Hippocampal formation (tissue), 2 donors: Measurements from ENCODE around the gene USP53.
A peak's percentile ranks its signal among the peaks of the same experiment; 100 is the strongest.
"Not testable (repeated sequence)": the region's sequence is repeated elsewhere in the genome, so short reads cannot be mapped to it uniquely, and the experiment has no call there.

Experiments
- DNase-seq, 2 donors: peaks; one replicate each; lab custom pipeline; 2025; lab: John Stamatoyannopoulos, UW

USP53 gene

GRCh38 chr4:119212234-119212963, at the start of gene USP53:
Gene USP53, plus strand, starts transcription at chr4:119212713. Its CDS starts 27,047 bp downstream, at chr4:119239760.
- DNase-seq: peak; percentile 76 to 86

- DNase-seq: no peak
Observed at GRCh38 chr4:119165767-119166166, 46.7 kb upstream of the USP53 start.

GRCh38 chr4:119170195-119170594, 42.3 kb upstream of the USP53 start:
- no peak for DNase-seq

GRCh38 chr4:119172223-119172622, 40.3 kb upstream of the USP53 start:
- no peak for DNase-seq

GRCh38 chr4:119173729-119174361, 38.7 kb upstream of the USP53 start:
- not testable (repeated sequence) for DNase-seq

- DNase-seq: no peak
Observed at GRCh38 chr4:119179011-119179410, 33.5 kb upstream of the USP53 start.

- DNase-seq: no peak
Observed at GRCh38 chr4:119184128-119184527, 28.4 kb upstream of the USP53 start.

- DNase-seq: no peak
Observed at GRCh38 chr4:119189638-119190037, 22.9 kb upstream of the USP53 start.

GRCh38 chr4:119190354-119190753, 22.2 kb upstream of the USP53 start:
- no peak for DNase-seq

GRCh38 chr4:119191505-119191904, 21.0 kb upstream of the USP53 start:
- DNase-seq: no peak

GRCh38 chr4:119197772-119198212, 14.7 kb upstream of the USP53 start:
- DNase-seq: no peak

- DNase-seq: peak in 1 of 2 donors; percentile 28
Observed at GRCh38 chr4:119204916-119205315, 7.6 kb upstream of the USP53 start.

GRCh38 chr4:119205690-119206089, 6.8 kb upstream of the USP53 start:
- DNase-seq: no peak

- no peak for DNase-seq
Observed at GRCh38 chr4:119206178-119206577, 6.3 kb upstream of the USP53 start.

- DNase-seq: no peak
Observed at GRCh38 chr4:119207051-119207450, 5.5 kb upstream of the USP53 start.

GRCh38 chr4:119209077-119209476, 3.4 kb upstream of the USP53 start:
- DNase-seq: no peak

GRCh38 chr4:119209586-119209985, 2.9 kb upstream of the USP53 start:
- DNase-seq: no peak

- no peak for DNase-seq
Observed at GRCh38 chr4:119210775-119211174, 1.7 kb upstream of the USP53 start.

GRCh38 chr4:119211867-119212233, 663 bp upstream of the USP53 start:
- no peak for DNase-seq

- DNase-seq: peak; percentile 44 to 54
Observed at GRCh38 chr4:119212964-119213606, 572 bp downstream of the USP53 start.

- no peak for DNase-seq
Observed at GRCh38 chr4:119218093-119218492, 5.6 kb downstream of the USP53 start.

GRCh38 chr4:119221412-119221811, 8.9 kb downstream of the USP53 start:
- DNase-seq: no peak

- DNase-seq: no peak
Observed at GRCh38 chr4:119227690-119228089, 15.2 kb downstream of the USP53 start.
